GM21447 (cell line): ENCODE data around the gene PRKAB1.

Experiments
- ATAC-seq: cut with Tn5 transposase; IDR thresholded peaks from one replicate; pipeline ENCODE4 v1.9.1; 2021; ENCODE audit not compliant: unreplicated experiment

PRKAB1 gene

DNA sequence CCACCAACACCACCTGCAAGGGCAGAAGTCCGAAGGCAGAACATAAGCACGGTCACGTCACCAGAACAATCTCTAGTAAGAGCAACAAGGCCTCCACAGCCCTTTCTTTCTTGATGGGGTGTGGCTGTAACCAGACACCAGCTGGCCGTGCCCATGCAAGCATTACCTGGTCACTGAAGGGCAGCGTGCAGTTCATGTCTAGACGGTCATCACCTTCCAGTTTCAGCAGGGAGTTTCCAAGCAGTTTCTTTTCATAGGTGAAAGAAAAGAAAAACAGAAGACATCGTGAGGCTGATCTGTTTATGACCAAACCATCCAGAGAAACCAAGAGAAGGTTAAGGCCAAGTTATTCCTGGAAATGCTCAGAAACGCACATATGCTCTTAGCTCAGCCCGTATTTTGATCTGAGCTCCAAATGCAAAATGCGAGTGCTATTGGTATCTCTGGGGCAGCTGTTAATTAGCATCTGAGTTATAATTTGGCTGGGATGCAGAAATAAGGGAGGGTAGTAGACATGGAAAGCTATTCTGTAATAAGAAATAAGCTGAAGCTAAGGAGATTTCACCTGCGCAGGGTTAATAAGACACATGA, 42.5 kb downstream of the PRKAB1 start:
- no peak for ATAC-seq

- no peak for ATAC-seq
Observed at GRCh38 chr12:119710965-119711551, 43.1 kb downstream of the PRKAB1 start.

GRCh38 chr12:119711693-119712092, 43.8 kb downstream of the PRKAB1 start:
- no peak for ATAC-seq

GRCh38 chr12:119712721-119713120, 44.8 kb downstream of the PRKAB1 start:
- no peak for ATAC-seq

GRCh38 chr12:119713551-119714031, 45.7 kb downstream of the PRKAB1 start:
- no peak for ATAC-seq

GRCh38 chr12:119714614-119715267, 46.8 kb downstream of the PRKAB1 start:
- ATAC-seq: no peak

- ATAC-seq: no peak
Observed at GRCh38 chr12:119715268-119715620, 47.3 kb downstream of the PRKAB1 start.

DNA sequence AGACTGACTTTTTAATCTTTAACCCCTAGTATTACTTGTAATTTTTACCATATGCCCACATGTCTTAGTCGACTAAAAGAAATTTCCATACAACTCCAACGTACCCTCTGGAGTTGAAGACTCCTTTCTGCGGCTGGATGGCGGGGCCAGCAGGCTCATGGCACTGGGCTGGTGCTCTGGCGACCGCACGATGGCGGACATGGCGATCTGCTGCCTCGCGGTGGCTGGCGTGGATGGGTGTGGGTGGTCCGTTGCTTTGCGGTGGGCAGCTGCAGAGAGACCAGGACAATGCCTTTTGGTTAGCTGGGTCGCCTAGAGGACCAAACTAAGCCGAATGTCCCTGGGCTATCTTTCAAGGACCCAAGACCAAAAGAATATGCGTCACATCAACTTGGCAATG, 50.2 kb downstream of the PRKAB1 start:
- no peak for ATAC-seq

- ATAC-seq: no peak
Observed at GRCh38 chr12:119720349-119720748, 52.4 kb downstream of the PRKAB1 start.

DNA sequence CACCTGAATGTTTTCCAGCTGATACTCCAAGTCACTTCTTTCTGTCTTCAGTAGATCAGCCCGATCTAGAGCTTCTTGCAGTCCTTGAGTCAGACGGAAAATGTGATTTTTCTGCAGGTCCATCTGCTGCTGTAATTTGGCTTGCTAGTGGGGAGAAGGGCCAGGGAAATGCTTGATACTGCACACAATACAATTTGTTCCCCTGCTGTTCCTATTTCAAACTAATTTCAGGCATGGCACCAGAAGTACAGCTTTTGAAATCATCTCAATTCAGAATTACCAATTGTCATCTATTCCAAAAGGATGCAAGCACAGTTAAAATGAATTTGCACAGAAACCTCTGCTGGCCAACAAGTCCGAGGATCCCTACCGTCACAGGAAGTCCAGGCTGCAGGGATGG, 53.4 kb downstream of the PRKAB1 start:
- ATAC-seq: no peak

DNA sequence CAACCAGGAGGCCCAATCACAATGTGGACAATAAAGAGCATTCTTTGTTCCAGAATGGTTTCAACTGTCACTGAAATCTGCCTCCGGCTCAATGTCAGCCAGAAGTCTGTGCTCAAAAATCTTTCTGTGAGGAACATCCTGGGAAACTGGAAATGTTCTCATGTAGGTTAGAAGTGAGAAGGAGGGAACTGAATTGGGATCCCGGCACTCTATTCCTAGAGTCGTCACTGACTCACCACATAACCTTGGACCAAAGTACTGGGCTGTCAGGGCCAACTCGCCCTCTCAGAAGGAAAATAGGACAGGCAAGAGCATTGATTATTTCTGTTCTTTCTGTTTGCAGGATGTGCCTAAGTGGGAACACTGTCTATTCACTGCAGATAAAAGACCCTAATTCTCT, 57.6 kb downstream of the PRKAB1 start:
- no peak for ATAC-seq

GRCh38 chr12:119727600-119728443, 59.9 kb downstream of the PRKAB1 start:
- ATAC-seq: no peak

DNA sequence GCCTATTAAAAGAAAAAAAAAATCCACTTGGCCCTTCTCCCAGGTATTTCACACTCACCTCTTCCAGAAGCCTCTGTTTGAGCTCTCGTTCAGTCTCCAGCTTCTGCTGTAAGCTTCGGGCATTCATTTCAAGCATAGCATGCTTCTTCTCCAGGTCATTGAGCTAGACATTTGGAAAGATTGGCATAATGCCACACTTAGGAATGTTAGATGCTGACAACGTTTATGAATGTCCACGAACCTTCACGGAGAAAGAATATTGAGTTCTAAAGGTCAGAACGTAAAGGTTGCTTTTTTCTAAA, 60.5 kb downstream of the PRKAB1 start:
- no peak for ATAC-seq

DNA sequence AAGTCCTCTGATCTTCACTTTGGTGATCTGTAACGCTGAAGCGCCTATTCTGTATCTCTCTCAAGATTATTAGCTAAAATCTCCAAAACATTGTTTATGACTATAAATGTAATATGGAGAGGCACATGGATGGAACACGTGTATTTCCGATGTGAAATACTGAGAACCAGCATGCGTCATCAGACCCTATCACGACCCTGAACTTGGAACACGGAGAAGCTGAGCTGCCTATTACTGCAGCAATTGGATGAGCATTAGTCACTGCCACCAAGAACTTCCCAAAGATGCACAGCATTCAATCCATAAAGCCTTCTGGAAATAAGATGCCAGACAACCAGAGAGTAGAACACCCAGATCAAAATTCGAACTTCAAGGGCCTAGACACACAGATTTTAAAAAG, 61.9 kb downstream of the PRKAB1 start:
- ATAC-seq: no peak

- no peak for ATAC-seq
Observed at GRCh38 chr12:119730381-119730780, 62.4 kb downstream of the PRKAB1 start.
